Karpas-422 (cell line): ENCODE results near the gene INPP5E. TPM values are rescaled to one million over a fixed set of nuclear protein-coding genes. Genes with fewer than 3 reads are reported as not detected.

Experiments
- DNase-seq: peaks from one replicate; pipeline ENCODE4 v3.0.0-alpha.2; 2015
- H2AFZ ChIP-seq: fragments of 200-600 bp; sonication (generic); 2 replicates; pipeline ENCODE4 v1.6.1; 2014; ENCODE audit warnings: antibody characterized with exemption, low read length, mixed read lengths
- H3K27ac ChIP-seq: fragments of 200-600 bp; sonication (generic); 2 replicates; pipeline ENCODE4 v1.5.1; 2014; ENCODE audit warnings: mild to moderate bottlenecking, low read length, moderate library complexity
- H3K27me3 ChIP-seq: fragments of 200-600 bp; sonication (generic); 2 replicates; pipeline ENCODE4 v1.6.1; 2014; ENCODE audit warnings: low read length, mixed read lengths
- H3K36me3 ChIP-seq: fragments of 200-600 bp; sonication (generic); 2 replicates; pipeline ENCODE4 v1.6.1; 2014; ENCODE audit warnings: low read length, mixed read lengths; ENCODE audit not compliant: insufficient read depth
- H3K4me1 ChIP-seq: fragments of 200-600 bp; sonication (generic); 2 replicates; pipeline ENCODE4 v1.6.1; 2014; ENCODE audit warnings: mild to moderate bottlenecking, low read length, mixed read lengths
- H3K4me2 ChIP-seq: fragments of 200-600 bp; sonication (generic); 2 replicates; pipeline ENCODE4 v1.6.1; 2014; ENCODE audit warnings: low read length, low read depth, mild to moderate bottlenecking; ENCODE audit not compliant: poor library complexity, severe bottlenecking
- H3K4me3 ChIP-seq: fragments of 200-600 bp; sonication (generic); 2 replicates; pipeline ENCODE4 v1.5.1; 2014; ENCODE audit warnings: mild to moderate bottlenecking, antibody characterized with exemption, low read length, mixed read lengths
- H3K79me2 ChIP-seq: fragments of 200-600 bp; sonication (generic); 2 replicates; pipeline ENCODE4 v1.6.1; 2014; ENCODE audit warnings: mild to moderate bottlenecking, low read length, mixed read lengths
- H3K9ac ChIP-seq: fragments of 200-600 bp; sonication (generic); 2 replicates; pipeline ENCODE4 v1.6.0; 2014; ENCODE audit warnings: low read length
- H3K9me2 ChIP-seq: fragments of 200-600 bp; sonication (generic), shearing (Covaris generic); replicated peaks from 2 replicates; pipeline ENCODE4 v1.6.0; 2014; ENCODE audit warnings: mild to moderate bottlenecking, low read length, moderate library complexity; ENCODE audit not compliant: insufficient read depth
- H3K9me3 ChIP-seq: fragments of 300-700, 200-600 bp; sonication (generic); 2 replicates; pipeline ENCODE4 v1.6.1; 2014; ENCODE audit warnings: low read length, mixed read lengths
- H4K20me1 ChIP-seq: fragments of 200-600 bp; sonication (generic); 2 replicates; pipeline ENCODE4 v1.6.1; 2014; ENCODE audit warnings: mild to moderate bottlenecking, antibody characterized with exemption, low read length, low read depth; ENCODE audit not compliant: insufficient read depth
- total RNA-seq: library from RNA; depleted of rRNA; stranded (reverse); fragments of >200 nt; shearing (Covaris generic); gene quantifications from 2 replicates; pipeline ENCODE4 v1.2.3, GENCODE V29; 2014; ENCODE audit warnings: low replicate concordance

Gene INPP5E
- total RNA-seq, 1 experiment from 2014 or later = 8.0 TPM

- no peaks in the 10 kb centered on the region for H3K79me2 ChIP-seq
- H3K9me2 ChIP-seq = no peaks in the 10 kb centered on the region
- no peaks in the 10 kb centered on the region for H3K36me3 ChIP-seq
- H3K9ac ChIP-seq = no peak overlapping the region
- no peaks in the 10 kb centered on the region for H4K20me1 ChIP-seq
- no peak overlapping the region for H3K4me2 ChIP-seq
- no peak overlapping the region for H3K27ac ChIP-seq
- no peak for DNase-seq
- no peaks in the 10 kb centered on the region for H3K27me3 ChIP-seq
- H3K9me3 ChIP-seq = no peaks in the 10 kb centered on the region
- no peak overlapping the region for H2AFZ ChIP-seq
- no peak overlapping the region for H3K4me3 ChIP-seq
- no peaks in the 10 kb centered on the region for H3K4me1 ChIP-seq
Measured at GRCh38 chr9:136423432-136424146, 16.1 kb downstream of the INPP5E start.

GRCh38 chr9:136422876-136423275 lies 16.8 kb downstream of the INPP5E start:
- no peaks in the 10 kb centered on the region for H3K9me2 ChIP-seq
- H3K4me3 ChIP-seq = no peak overlapping the region
- H2AFZ ChIP-seq = no peak overlapping the region
- H3K36me3 ChIP-seq = no peaks in the 10 kb centered on the region
- no peak overlapping the region for H3K27ac ChIP-seq
- H3K9ac ChIP-seq = no peak overlapping the region
- no peaks in the 10 kb centered on the region for H3K4me1 ChIP-seq
- no peak for DNase-seq
- H3K4me2 ChIP-seq = no peak overlapping the region
- H4K20me1 ChIP-seq = no peaks in the 10 kb centered on the region
- H3K27me3 ChIP-seq = no peaks in the 10 kb centered on the region
- H3K79me2 ChIP-seq = no peaks in the 10 kb centered on the region
- H3K9me3 ChIP-seq = no peaks in the 10 kb centered on the region

- Histone ChIP-seq H4K20me1 (no peaks in the 10 kb centered on the region), H3K4me2 (no peak overlapping the region), H3K4me3 (no peak overlapping the region), H3K27ac (no peak overlapping the region), H3K79me2 (no peaks in the 10 kb centered on the region), H3K36me3 (0 out of 2 replicates have a peak, but pooled peaks cover 2% of the 10 kb centered on the region), H3K27me3 (no peaks in the 10 kb centered on the region), H3K9ac (no peak overlapping the region), H3K4me1 (no peaks in the 10 kb centered on the region), H3K9me3 (no peaks in the 10 kb centered on the region), H2AFZ (no peak overlapping the region), H3K9me2 (no peaks in the 10 kb centered on the region)
- DNase-seq = no peak
Measured at GRCh38 chr9:136421791-136422190, 17.9 kb downstream of the INPP5E start.

- H3K4me1 ChIP-seq = no peaks in the 10 kb centered on the region
- no peak for DNase-seq
- H3K9me2 ChIP-seq = no peaks in the 10 kb centered on the region
- no peaks in the 10 kb centered on the region for H4K20me1 ChIP-seq
- H3K9ac ChIP-seq = no peak overlapping the region
- H3K36me3 ChIP-seq = peaks cover 5% of the 10 kb centered on the region; the same call in 1 of the 2 replicates
- H3K27me3 ChIP-seq = no peaks in the 10 kb centered on the region
- no peak overlapping the region for H3K4me3 ChIP-seq
- H3K27ac ChIP-seq = no peak overlapping the region
- H3K9me3 ChIP-seq = no peaks in the 10 kb centered on the region
- H3K79me2 ChIP-seq = no peaks in the 10 kb centered on the region
- no peak overlapping the region for H2AFZ ChIP-seq
- H3K4me2 ChIP-seq = no peak overlapping the region
Measured at GRCh38 chr9:136419092-136419420, 20.6 kb downstream of the INPP5E start.

- Histone ChIP-seq H3K79me2 (peaks cover 6% of the 10 kb centered on the region; the same call in 1 of the 2 replicates), H3K27me3 (no peaks in the 10 kb centered on the region), H3K9me3 (no peaks in the 10 kb centered on the region), H3K4me1 (no peaks in the 10 kb centered on the region), H2AFZ (no peak overlapping the region), H3K4me2 (no peak overlapping the region), H3K9me2 (no peaks in the 10 kb centered on the region), H3K27ac (no peak overlapping the region), H3K36me3 (peaks cover 11% of the 10 kb centered on the region; the same call in 1 of the 2 replicates), H4K20me1 (no peaks in the 10 kb centered on the region), H3K9ac (no peak overlapping the region), H3K4me3 (no peak overlapping the region)
- DNase-seq = no peak
Measured at GRCh38 chr9:136418182-136419091, 21.2 kb downstream of the INPP5E start.

- H3K9ac ChIP-seq = no peak overlapping the region
- peaks cover 22% of the 10 kb centered on the region; the same call in 1 of the 2 replicates for H3K36me3 ChIP-seq
- H2AFZ ChIP-seq = no peak overlapping the region
- H3K9me3 ChIP-seq = no peaks in the 10 kb centered on the region
- no peak overlapping the region for H3K4me2 ChIP-seq
- DNase-seq = no peak
- no peaks in the 10 kb centered on the region for H3K27me3 ChIP-seq
- peaks cover 4% of the 10 kb centered on the region for H3K4me1 ChIP-seq
- H3K9me2 ChIP-seq = no peaks in the 10 kb centered on the region
- peaks cover 5% of the 10 kb centered on the region; the same call in 1 of the 2 replicates for H4K20me1 ChIP-seq
- no peak overlapping the region for H3K27ac ChIP-seq
- H3K4me3 ChIP-seq = no peak overlapping the region
- H3K79me2 ChIP-seq = peaks cover 21% of the 10 kb centered on the region
Measured at GRCh38 chr9:136416914-136417313, 22.7 kb downstream of the INPP5E start.

GRCh38 chr9:136416427-136416826 lies 23.2 kb downstream of the INPP5E start:
- H3K79me2 ChIP-seq = peaks cover 26% of the 10 kb centered on the region
- no peak for DNase-seq
- peaks cover 24% of the 10 kb centered on the region; the same call in 1 of the 2 replicates for H3K36me3 ChIP-seq

GRCh38 chr9:136412962-136413361 lies 26.7 kb downstream of the INPP5E start:
- no peak overlapping the region for H3K9ac ChIP-seq

More at GRCh38 chr9:136416427-136416826, 23.2 kb downstream of the INPP5E start:
- H4K20me1 ChIP-seq = peaks cover 9% of the 10 kb centered on the region; the same call in 1 of the 2 replicates
- peaks cover 9% of the 10 kb centered on the region for H3K4me1 ChIP-seq
- no peak overlapping the region for H3K27ac ChIP-seq
- no peak overlapping the region for H3K4me2 ChIP-seq
- no peaks in the 10 kb centered on the region for H3K27me3 ChIP-seq
- no peak overlapping the region for H3K9ac ChIP-seq
- H3K4me3 ChIP-seq = no peak overlapping the region
- H3K9me2 ChIP-seq = no peaks in the 10 kb centered on the region
- no peaks in the 10 kb centered on the region for H3K9me3 ChIP-seq
- no peak overlapping the region for H2AFZ ChIP-seq

More at GRCh38 chr9:136412962-136413361, 26.7 kb downstream of the INPP5E start:
- H3K36me3 ChIP-seq = peaks cover 25% of the 10 kb centered on the region; the same call in 1 of the 2 replicates
- H3K27ac ChIP-seq = no peak overlapping the region
- H3K9me3 ChIP-seq = no peaks in the 10 kb centered on the region
- DNase-seq = no peak
- H3K4me1 ChIP-seq = peaks cover 29% of the 10 kb centered on the region
- H3K4me3 ChIP-seq = no peak overlapping the region
- no peaks in the 10 kb centered on the region for H3K9me2 ChIP-seq
- peaks cover 54% of the 10 kb centered on the region for H3K79me2 ChIP-seq
- H3K27me3 ChIP-seq = no peaks in the 10 kb centered on the region
- no peak overlapping the region for H2AFZ ChIP-seq
- no peak overlapping the region for H3K4me2 ChIP-seq
- peaks cover 14% of the 10 kb centered on the region; the same call in 1 of the 2 replicates for H4K20me1 ChIP-seq
